Measurements from ENCODE around the gene MPZL2. TPM values are rescaled to one million over a fixed set of nuclear protein-coding genes. Genes with fewer than 3 reads are reported as not detected.
A peak's percentile ranks its signal among the peaks of the same experiment; 100 is the strongest.

Gene MPZL2
- total RNA-seq, 4 donors from 2014 or later, result 21.0 to 32.4 (median 22.3) TPM

DNA sequence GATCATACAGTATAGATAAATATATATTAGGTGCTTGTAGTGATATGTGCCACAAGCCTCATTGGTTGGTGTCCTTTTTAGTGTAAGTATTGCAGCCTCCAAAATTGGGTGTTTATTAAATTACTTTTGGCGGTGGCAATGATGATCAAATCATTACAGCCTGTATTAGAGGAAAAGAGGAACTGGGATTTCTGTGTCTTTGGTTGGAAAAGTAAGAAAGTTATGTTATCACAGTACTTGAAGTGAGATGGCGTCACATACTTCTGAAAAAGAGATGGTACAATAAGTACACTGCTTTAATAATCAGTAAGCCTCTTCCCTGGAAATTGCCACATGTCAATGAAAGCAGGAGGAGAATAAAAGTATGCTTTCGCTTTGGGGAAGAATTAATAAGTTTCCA lies 11.4 kb downstream of the MPZL2 start:
- no peak for DNase-seq
- peaks cover 0 to 7% (median 2%) of the 10 kb centered on the region in 4 donors for H3K4me1 ChIP-seq
- H3K27ac ChIP-seq, result peak overlapping the region; percentile 82 to 95 (median 83)
- TF ChIP-seq POLR2A (IDR thresholded peaks at IDR 0.05), result no peak
- TF ChIP-seq, protein P1, sequence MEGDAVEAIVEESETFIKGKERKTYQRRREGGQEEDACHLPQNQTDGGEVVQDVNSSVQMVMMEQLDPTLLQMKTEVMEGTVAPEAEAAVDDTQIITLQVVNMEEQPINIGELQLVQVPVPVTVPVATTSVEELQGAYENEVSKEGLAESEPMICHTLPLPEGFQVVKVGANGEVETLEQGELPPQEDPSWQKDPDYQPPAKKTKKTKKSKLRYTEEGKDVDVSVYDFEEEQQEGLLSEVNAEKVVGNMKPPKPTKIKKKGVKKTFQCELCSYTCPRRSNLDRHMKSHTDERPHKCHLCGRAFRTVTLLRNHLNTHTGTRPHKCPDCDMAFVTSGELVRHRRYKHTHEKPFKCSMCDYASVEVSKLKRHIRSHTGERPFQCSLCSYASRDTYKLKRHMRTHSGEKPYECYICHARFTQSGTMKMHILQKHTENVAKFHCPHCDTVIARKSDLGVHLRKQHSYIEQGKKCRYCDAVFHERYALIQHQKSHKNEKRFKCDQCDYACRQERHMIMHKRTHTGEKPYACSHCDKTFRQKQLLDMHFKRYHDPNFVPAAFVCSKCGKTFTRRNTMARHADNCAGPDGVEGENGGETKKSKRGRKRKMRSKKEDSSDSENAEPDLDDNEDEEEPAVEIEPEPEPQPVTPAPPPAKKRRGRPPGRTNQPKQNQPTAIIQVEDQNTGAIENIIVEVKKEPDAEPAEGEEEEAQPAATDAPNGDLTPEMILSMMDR (IDR thresholded peaks at IDR 0.05), result no peak
- peak overlapping the region; percentile 52 to 85 (median 72) for H3K4me3 ChIP-seq
- H3K36me3 ChIP-seq, result no peaks in the 10 kb centered on the region
- H3K27me3 ChIP-seq, result no peaks in the 10 kb centered on the region
- H3K9me3 ChIP-seq, result no peaks in the 10 kb centered on the region

DNA sequence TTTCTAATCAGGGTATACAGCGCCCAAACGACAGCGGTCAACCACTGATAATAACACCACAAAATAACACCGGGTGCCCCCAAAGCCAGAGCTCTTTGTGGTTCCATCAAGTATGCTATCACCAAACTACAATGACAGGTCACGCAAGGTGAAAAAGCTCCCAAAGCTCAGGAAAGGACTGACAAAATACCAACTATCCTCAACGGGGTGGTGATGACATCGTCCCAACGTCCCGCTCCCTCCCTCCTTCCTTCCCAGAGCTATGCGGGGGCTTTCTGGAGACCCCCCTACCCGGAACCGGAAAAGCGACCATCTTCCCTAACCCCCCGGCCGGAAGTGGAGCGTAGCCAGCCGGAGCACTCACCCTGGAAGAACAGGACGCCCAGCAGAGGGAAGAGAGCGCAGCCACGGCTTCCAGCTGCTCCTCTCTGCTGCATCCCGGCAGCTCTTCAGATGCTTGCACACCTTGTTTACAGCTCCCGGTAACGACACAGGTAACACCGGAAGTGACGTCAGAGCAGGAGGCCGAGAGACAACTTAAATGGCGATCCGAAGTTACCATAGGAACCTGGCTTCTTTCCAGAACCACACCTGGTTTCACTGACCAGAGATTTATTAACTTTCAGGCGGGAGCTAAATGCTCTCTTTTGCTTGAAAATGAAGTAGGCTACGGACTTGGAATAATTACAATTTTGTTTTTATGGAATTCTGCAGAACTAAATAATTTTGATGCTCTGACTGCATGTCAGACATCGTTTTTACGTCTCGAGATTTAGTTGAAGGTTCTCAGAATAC lies 12.0 kb downstream of the MPZL2 start, which contains the start of gene MPZL3:
TSS of gene MPZL3 (minus strand) at position 508 of the 795 bp plus-strand sequence. CDS start at position 437, 71 bp downstream.
- Histone ChIP-seq H3K9me3 (no peaks in the 10 kb centered on the region), H3K4me1 (peaks cover 0 to 7% (median 2%) of the 10 kb centered on the region in 4 donors), H3K27ac (peak within 1 kb of the TSS; percentile 82 to 95 (median 83)), H3K4me3 (peak within 1 kb of the TSS; percentile 52 to 85 (median 72)), H3K27me3 (no peaks in the 10 kb centered on the region), H3K36me3 (no peaks in the 10 kb centered on the region)
- TF ChIP-seq, protein P1 (IDR thresholded peaks at IDR 0.05), result peak in 1 of 6 experiments; percentile 3
- peak; percentile 90 to 92 for TF ChIP-seq POLR2A (IDR thresholded peaks at IDR 0.05)
- peak; percentile 88 to 97 (median 91) for DNase-seq

DNA sequence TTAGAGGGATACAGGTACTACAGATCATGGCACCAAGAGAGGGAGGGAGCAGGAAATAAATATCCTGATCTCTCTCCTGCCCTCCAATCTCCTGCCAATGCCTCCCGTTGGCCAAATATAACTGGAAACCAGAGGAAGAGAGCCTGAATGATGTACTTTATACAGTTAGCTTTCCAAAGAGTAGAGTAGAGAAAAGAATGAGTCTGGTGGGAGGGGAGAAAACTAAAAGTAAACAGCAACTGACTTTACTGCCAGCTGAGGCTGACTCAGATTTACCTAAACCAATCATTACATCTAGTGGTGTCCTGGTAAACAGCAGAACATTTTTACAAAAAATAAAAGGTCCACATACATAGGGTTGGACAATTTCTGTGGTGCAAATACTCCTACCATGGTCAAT lies 17.1 kb downstream of the MPZL2 start:
- H3K4me3 ChIP-seq, result no peak overlapping the region
- peaks cover 0 to 2% (median 0%) of the 10 kb centered on the region in 4 donors for H3K4me1 ChIP-seq
- no peak for DNase-seq
- no peaks in the 10 kb centered on the region for H3K27me3 ChIP-seq
- peak overlapping the region in 2 of 4 donors; percentile 25 to 55 for H3K27ac ChIP-seq
- no peak for TF ChIP-seq POLR2A (IDR thresholded peaks at IDR 0.05)
- TF ChIP-seq, protein P1 (IDR thresholded peaks at IDR 0.05), result peak in 1 of 6 experiments; percentile 6
- H3K9me3 ChIP-seq, result no peaks in the 10 kb centered on the region
- no peaks in the 10 kb centered on the region for H3K36me3 ChIP-seq

DNA sequence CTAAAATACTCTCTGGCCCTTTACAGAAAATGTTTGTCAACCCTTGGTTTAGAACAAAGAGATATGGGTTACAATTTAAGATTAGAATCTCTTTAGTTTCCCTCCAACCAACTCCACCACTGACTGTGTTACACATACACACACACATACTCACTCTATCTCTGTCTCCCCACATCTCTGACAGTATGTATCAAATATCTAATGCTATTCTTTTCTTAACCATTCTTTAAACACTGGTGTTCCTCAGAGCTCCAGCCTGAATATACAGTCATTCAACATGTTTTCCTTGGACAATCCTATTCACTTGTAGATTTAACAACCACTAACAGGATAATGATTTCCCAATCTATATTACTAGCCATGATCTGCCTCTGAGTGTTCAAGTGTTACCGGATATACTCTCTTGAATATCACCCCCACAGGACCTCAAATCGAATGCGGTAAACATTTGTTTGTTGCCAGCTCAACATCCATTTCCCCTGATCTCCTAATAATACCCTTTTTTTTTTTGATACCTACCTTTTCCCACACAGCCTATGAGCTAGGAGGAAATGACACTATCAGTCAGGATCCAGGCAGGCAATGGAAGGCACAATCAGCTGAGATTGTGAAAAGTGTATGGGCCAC lies 18.0 kb downstream of the MPZL2 start:
- no peak for DNase-seq
- no peak overlapping the region for H3K4me3 ChIP-seq
- TF ChIP-seq, protein P1 (IDR thresholded peaks at IDR 0.05), result no peak
- TF ChIP-seq POLR2A (IDR thresholded peaks at IDR 0.05), result no peak
- H3K36me3 ChIP-seq, result no peaks in the 10 kb centered on the region
- no peaks in the 10 kb centered on the region for H3K9me3 ChIP-seq
- H3K4me1 ChIP-seq, result peaks cover 0 to 12% (median 2%) of the 10 kb centered on the region in 4 donors
- no peaks in the 10 kb centered on the region for H3K27me3 ChIP-seq
- H3K27ac ChIP-seq, result peak overlapping the region in 1 of 4 donors; percentile 48

DNA sequence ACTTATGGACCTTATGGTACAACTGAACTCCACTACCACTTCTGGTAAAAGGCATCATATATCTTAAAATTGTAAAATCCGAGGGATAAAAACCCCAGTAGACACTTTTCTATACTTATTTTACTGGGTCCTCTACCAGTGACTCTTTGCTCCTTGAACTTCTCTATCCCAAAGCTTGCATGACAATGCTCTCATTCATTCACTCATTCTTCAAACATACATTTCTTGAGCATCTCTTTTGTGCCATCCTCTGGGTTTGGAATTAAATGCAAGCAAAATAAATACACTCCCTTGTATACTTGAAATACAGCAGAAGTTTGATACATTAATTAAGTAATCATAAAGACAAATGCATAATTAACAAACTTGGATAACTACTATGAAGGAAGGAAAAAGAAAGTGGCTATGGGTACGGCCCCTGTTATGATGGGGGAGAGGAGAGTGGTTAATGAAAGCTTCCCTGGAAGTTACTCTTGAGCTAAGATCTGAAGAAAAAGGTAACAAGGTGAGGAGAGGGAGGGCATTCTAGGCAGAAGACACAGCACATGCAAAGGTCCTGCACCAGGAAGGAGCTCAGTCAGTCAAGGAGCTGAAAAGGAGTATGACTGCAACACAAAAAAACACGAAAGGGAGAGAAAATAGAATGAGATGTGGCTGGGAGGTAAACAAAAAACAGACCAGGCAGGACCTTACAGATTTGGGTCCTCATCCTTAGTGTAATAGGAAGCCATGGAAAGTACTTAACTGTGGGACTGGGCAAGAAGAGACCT lies 19.9 kb downstream of the MPZL2 start:
- Histone ChIP-seq H3K4me1 (peaks cover 0 to 19% (median 3%) of the 10 kb centered on the region in 4 donors), H3K27ac (no peak overlapping the region), H3K36me3 (no peaks in the 10 kb centered on the region), H3K4me3 (no peak overlapping the region), H3K27me3 (no peaks in the 10 kb centered on the region), H3K9me3 (no peaks in the 10 kb centered on the region)
- TF ChIP-seq POLR2A (IDR thresholded peaks at IDR 0.05), result no peak
- TF ChIP-seq, protein P1 (IDR thresholded peaks at IDR 0.05), result no peak
- no peak for DNase-seq
